H1 (cell line): ENCODE data around the gene FKTN. TPM values are rescaled to one million over a fixed set of nuclear protein-coding genes. Genes with fewer than 3 reads are reported as not detected.

Experiments
- CTCF ChIA-PET: fragments of 300-600 bp; sonication (Branson Sonifier 250); formaldehyde crosslinking; loops from one replicate; lab custom pipeline; 2021; ENCODE audit not compliant: partially characterized antibody; lab: Charles Lee
- POLR2A ChIA-PET: fragments of 300-600 bp; sonication (Branson Sonifier 250); formaldehyde crosslinking; loops from one replicate; lab custom pipeline; 2021; ENCODE audit warnings: inconsistent platforms; ENCODE audit not compliant: partially characterized antibody; lab: Charles Lee
- DNase-seq, 2 experiments: peaks; one replicate each; pipeline versions ENCODE4 v3.0.0 to v3.0.0-alpha.2; 2010 to 2022; ENCODE audit warnings: low spot score in 2 of 2, low read depth in 1 of 2, mixed read lengths in 1 of 2
- FAIRE-seq: peaks from 2 replicates; lab custom pipeline; 2011; peaks lifted over from hg19 to GRCh38; lab: Jason Lieb, UNC
- H2AFZ ChIP-seq: 2 replicates; pipeline ENCODE4 v1.8.1; 2012; ENCODE audit warnings: low read length, inconsistent platforms
- H2AK5ac ChIP-seq: 2 replicates; pipeline ENCODE4 v1.6.1; 2013; ENCODE audit warnings: low read depth, low read length
- H2BK120ac ChIP-seq: replicated peaks from 2 replicates; pipeline ENCODE3; 2013; ENCODE audit warnings: low read depth, low read length, inconsistent platforms
- H2BK12ac ChIP-seq: 2 replicates; pipeline ENCODE4 v1.6.1; 2013; ENCODE audit warnings: low read depth, low read length
- H2BK15ac ChIP-seq: 2 replicates; pipeline ENCODE4 v1.6.1; 2013; ENCODE audit warnings: low read length
- H2BK20ac ChIP-seq: 2 replicates; pipeline ENCODE4 v1.6.1; 2013; ENCODE audit warnings: low read length
- H2BK5ac ChIP-seq: 2 replicates; pipeline ENCODE4 v1.6.1; 2013; ENCODE audit warnings: low read depth, low read length
- H3K14ac ChIP-seq: 2 replicates; pipeline ENCODE4 v1.6.1; 2013; ENCODE audit warnings: inconsistent platforms; ENCODE audit not compliant: insufficient read length
- H3K18ac ChIP-seq: 2 replicates; pipeline ENCODE4 v1.6.1; 2013; ENCODE audit warnings: low read length; ENCODE audit errors: extremely low read depth
- H3K23ac ChIP-seq: 2 replicates; pipeline ENCODE4 v1.6.1; 2013; ENCODE audit warnings: inconsistent platforms; ENCODE audit not compliant: insufficient read length
- H3K23me2 ChIP-seq: 2 replicates; pipeline ENCODE4 v1.6.1; 2013; ENCODE audit warnings: low read depth, low read length
- H3K27ac ChIP-seq: 2 replicates; pipeline ENCODE4 v1.6.1; 2011; ENCODE audit warnings: low read depth, low read length, inconsistent platforms
- H3K27me3 ChIP-seq, 4 experiments: replicated peaks in 1 of 4; 1 replicate in 1 of 4; 2 replicates in 3 of 4; pipeline versions ENCODE4 v1.6.1 to v1.8.1; 2011 to 2013; ENCODE audit warnings: low read length in 3 of 4, mild to moderate bottlenecking in 3 of 4, inconsistent platforms in 2 of 4, mixed read lengths in 2 of 4, moderate library complexity in 1 of 4; ENCODE audit not compliant: control insufficient read depth in 3 of 4, insufficient read depth in 3 of 4; ENCODE audit errors: extremely low read depth in 1 of 4
- H3K36me3 ChIP-seq, 4 experiments: 2 replicates each; pipeline versions ENCODE4 v1.6.1 to v1.8.1; 2011 to 2013; ENCODE audit warnings: mild to moderate bottlenecking in 4 of 4, low read length in 3 of 4, moderate library complexity in 2 of 4, control low read depth in 1 of 4, inconsistent platforms in 1 of 4; ENCODE audit not compliant: insufficient read depth in 4 of 4, control insufficient read depth in 2 of 4
- H3K4ac ChIP-seq: replicated peaks from 2 replicates; pipeline ENCODE3; 2013; ENCODE audit warnings: low read length, low read depth, mixed read lengths, inconsistent platforms; ENCODE audit not compliant: insufficient read length
- H3K4me1 ChIP-seq, 4 experiments: replicated peaks in 1 of 4; 1 replicate in 1 of 4; 2 replicates in 3 of 4; pipeline versions ENCODE4 v1.6.1 to v1.8.1; 2011 to 2013; ENCODE audit warnings: low read length in 3 of 4, inconsistent platforms in 2 of 4, mixed read lengths in 1 of 4; ENCODE audit not compliant: insufficient read depth in 4 of 4, control insufficient read depth in 3 of 4
- H3K4me2 ChIP-seq, 2 experiments: 2 replicates each; pipeline versions ENCODE4 v1.6.1 to v1.8.1; 2011 to 2013; ENCODE audit warnings: low read depth in 2 of 2, low read length in 2 of 2, control low read depth in 1 of 2, inconsistent platforms in 1 of 2, mild to moderate bottlenecking in 1 of 2; ENCODE audit not compliant: insufficient read depth in 1 of 2
- H3K4me3 ChIP-seq, 4 experiments: fragments of 200-600, 300-600 bp in 1 of 4; sonication (generic), shearing (Covaris generic), sonication (Bioruptor Twin) in 1 of 4; 2 replicates each; pipeline versions ENCODE4 v1.5.1 to v1.8.1; 2011 to 2016; ENCODE audit warnings: low read length in 4 of 4, low read depth in 3 of 4, control low read depth in 2 of 4, inconsistent platforms in 2 of 4, mild to moderate bottlenecking in 2 of 4, mixed read lengths in 1 of 4, moderate library complexity in 1 of 4; ENCODE audit not compliant: insufficient read depth in 2 of 4; ENCODE audit errors: extremely low read depth in 1 of 4
- H3K56ac ChIP-seq: replicated peaks from 2 replicates; pipeline ENCODE3; 2013; ENCODE audit warnings: low read depth, mild to moderate bottlenecking, mixed read lengths, low read length, inconsistent platforms; ENCODE audit not compliant: insufficient read length
- H3K79me1 ChIP-seq: 2 replicates; pipeline ENCODE4 v1.6.1; 2013; ENCODE audit warnings: low read depth, low read length, control low read depth
- H3K79me2 ChIP-seq, 2 experiments: 2 replicates each; pipeline versions ENCODE4 v1.6.1 to v1.8.1; 2012 to 2013; ENCODE audit warnings: low read length in 2 of 2, mild to moderate bottlenecking in 2 of 2, inconsistent platforms in 1 of 2; ENCODE audit not compliant: insufficient read depth in 2 of 2, control insufficient read depth in 1 of 2
- H3K9ac ChIP-seq, 4 experiments: replicated peaks in 1 of 4; 1 replicate in 1 of 4; 2 replicates in 3 of 4; pipeline versions ENCODE4 v1.6.1 to v1.8.1; 2011 to 2013; ENCODE audit warnings: low read depth in 3 of 4, low read length in 3 of 4, control low read depth in 2 of 4, mild to moderate bottlenecking in 2 of 4, moderate library complexity in 2 of 4, inconsistent platforms in 1 of 4; ENCODE audit errors: extremely low read depth in 1 of 4
- H3K9me3 ChIP-seq, 2 experiments: 2 replicates each; pipeline versions ENCODE4 v1.6.1 to v1.8.1; 2012 to 2013; ENCODE audit warnings: mild to moderate bottlenecking in 2 of 2, moderate library complexity in 2 of 2, control low read depth in 1 of 2, inconsistent platforms in 1 of 2, low read depth in 1 of 2, low read length in 1 of 2, mixed read lengths in 1 of 2; ENCODE audit not compliant: insufficient read depth in 2 of 2
- H4K20me1 ChIP-seq, 2 experiments: replicated peaks in 1 of 2; 2 replicates each; pipeline versions ENCODE3 to v1.8.1; 2011 to 2013; ENCODE audit warnings: inconsistent platforms in 2 of 2, low read length in 2 of 2, mild to moderate bottlenecking in 1 of 2; ENCODE audit not compliant: insufficient read depth in 2 of 2, control insufficient read depth in 1 of 2
- H4K5ac ChIP-seq: 2 replicates; pipeline ENCODE4 v1.6.1; 2013; ENCODE audit warnings: low read length, low read depth, mixed read lengths, inconsistent platforms; ENCODE audit not compliant: insufficient read length
- H4K8ac ChIP-seq: 2 replicates; pipeline ENCODE4 v1.8.0; 2013; ENCODE audit warnings: mild to moderate bottlenecking, moderate library complexity, low read length, inconsistent platforms; ENCODE audit not compliant: insufficient read depth; ENCODE audit errors: extremely low read depth
- H4K91ac ChIP-seq: replicated peaks from 2 replicates; pipeline ENCODE3; 2013; ENCODE audit warnings: low read length, mixed read lengths, inconsistent platforms; ENCODE audit not compliant: insufficient read length
- CTCF ChIP-seq, 3 experiments: IDR thresholded peaks; 1 replicate in 2 of 3; 2 replicates in 1 of 3; pipeline versions ENCODE4 v1.5.1 to v1.6.1; 2011; ENCODE audit warnings: low read length in 3 of 3, mild to moderate bottlenecking in 3 of 3, inconsistent platforms in 2 of 3, low read depth in 1 of 3, moderate library complexity in 1 of 3; ENCODE audit not compliant: insufficient read depth in 1 of 3; ENCODE audit errors: control extremely low read depth in 1 of 3
- RAD21 ChIP-seq, 2 experiments: IDR thresholded peaks in 1 of 2; conservative IDR thresholded peaks in 1 of 2; 2 replicates each; pipeline ENCODE4 v1.6.1; 2011; ENCODE audit warnings: low read depth in 2 of 2, low read length in 2 of 2, improper control_type of control experiment in 1 of 2, inconsistent platforms in 1 of 2, mild to moderate bottlenecking in 1 of 2, moderate library complexity in 1 of 2
- ZNF274 ChIP-seq: IDR thresholded peaks from 2 replicates; pipeline ENCODE4 v1.7.0; 2012; ENCODE audit warnings: low read length, borderline replicate concordance; ENCODE audit errors: extremely low read depth
- WGBS, 2 experiments: shearing (Covaris generic) in 1 of 2; methylation state at CpG; one replicate each; pipeline versions ENCODE4 v1.1.6 to v1.1.7; 2013 to 2015; ENCODE audit warnings: low lambda C conversion rate in 2 of 2, mixed read lengths in 2 of 2, inconsistent platforms in 1 of 2, low coverage in 1 of 2, missing lambda C conversion rate in 1 of 2; ENCODE audit not compliant: insufficient replicate concordance in 2 of 2, insufficient coverage in 1 of 2, insufficient read length in 1 of 2; ENCODE audit errors: extremely low coverage in 1 of 2, missing lambda C conversion rate in 1 of 2; 5-methylcytosine and 5-hydroxymethylcytosine counted together
- polyA plus RNA-seq, 7 experiments: library from polyadenylated mRNA; depleted of rRNA in 3 of 7; stranded (reverse) in 5 of 7; unstranded in 2 of 7; fragments of >200 nt in 5 of 7; fragments of 200-250 nt in 2 of 7; gene quantifications; 1 replicate in 5 of 7; 2 replicates in 1 of 7; 4 replicates in 1 of 7; pipeline versions ENCODE4 v1.2.1 to v1.2.3, GENCODE V29; 2011 to 2013; ENCODE audit warnings: missing spikeins in 2 of 7, mixed read lengths in 2 of 7
- total RNA-seq: library from RNA; stranded (reverse); fragmentation: NEBNext Ultra II Directional; extraction: Animal tissue kit (Norgen Biotek cat#: 25700); gene quantifications from 2 replicates; pipeline ENCODE4 v1.2.1, GENCODE V29; 2021

FKTN gene
- total and polyA plus RNA-seq, 2 of the 8 experiments (the other 6 are each of a cell fraction or from before 2014, with no cell fraction given) = 2.7 to 13.4 TPM

GRCh38 chr9:105608721-105609598 lies 51.0 kb downstream of the FKTN start:
- Histone ChIP-seq H2BK5ac (no peak overlapping the region), H3K27me3 (no peaks in the 10 kb centered on the region), H3K4me1 (no peaks in the 10 kb centered on the region), H2BK120ac (no peak overlapping the region), H3K56ac (no peak overlapping the region), H3K18ac (no peak overlapping the region), H3K4me2 (no peak overlapping the region), H3K23me2 (no peaks in the 10 kb centered on the region), H2BK12ac (no peak overlapping the region), H3K4ac (no peak overlapping the region), H2AK5ac (no peak overlapping the region), H3K4me3 (no peak overlapping the region), H4K5ac (no peak overlapping the region), H3K9ac (no peak overlapping the region), H4K91ac (no peak overlapping the region), H3K9me3 (no peaks in the 10 kb centered on the region), H2BK15ac (no peak overlapping the region), H4K8ac (no peak overlapping the region), H2BK20ac (no peak overlapping the region), H3K36me3 (no peaks in the 10 kb centered on the region), H3K79me1 (no peaks in the 10 kb centered on the region), H3K14ac (no peak overlapping the region), H4K20me1 (peaks cover 0 to 2% of the 10 kb centered on the region in 2 experiments), H3K23ac (no peak overlapping the region), H3K79me2 (no peaks in the 10 kb centered on the region), H2AFZ (no peak overlapping the region), H3K27ac (no peak overlapping the region)
- TF ChIP-seq CTCF (IDR thresholded peaks at IDR 0.05; ENCODE audit: control extremely low read depth in 1 of 3, insufficient read depth in 1 of 3, low read depth in 1 of 3, low read length in 3 of 3) (peak in 2 of 3 experiments; percentile 36 to 37; a peak in 2 of 4 replicates), ZNF274 (no peak), RAD21 (IDR thresholded peaks at IDR 0.05 in 1 of 2, conservative IDR thresholded peaks at IDR 0.05 in 1 of 2; ENCODE audit: low read depth in 2 of 2, low read length in 2 of 2) (peak; percentile 67)
- 71% methylated on average over 6 of the region's 6 CpGs; no CpG with 5 or more reads in 1 of the 2 experiments for WGBS, 2 experiments
- DNase-seq = no peak
- ChIA-PET CTCF (interaction anchor here (0.5 to 2.1 kb wide), 11 partner anchors 12 to 378 kb away, joined by 3 to 8 read pairs (median 3); no protein-coding TSS in a partner anchor), POLR2A (no interaction called here)
- FAIRE-seq = peak; percentile 28
